SK-N-SH (cell line): ENCODE data around the gene GRIK3.

ENCODE experiments used
- CTCF ChIP-seq: fragments of 200-600 bp; sonication (generic); IDR thresholded peaks from 2 replicates; pipeline ENCODE4 v1.6.1; 2017; ENCODE audit warnings: antibody characterized with exemption, mild to moderate bottlenecking, moderate library complexity
- JUND ChIP-seq: IDR thresholded peaks from 2 replicates; pipeline ENCODE4 v1.4.0; 2012

GRCh38 chr1:36855699-36856494 lies 178.4 kb downstream of the GRIK3 start:
- no peak for TF ChIP-seq JUND
- no peak for TF ChIP-seq CTCF
